NCI-H146 treated with DMSO at 0.1 percent for 48 hours (cell line): ENCODE results near the gene BLCAP.

Experiments used
- DNase-seq: peaks from one replicate; lab custom pipeline; 2025; ENCODE audit not compliant: unreplicated experiment; lab: John Stamatoyannopoulos, UW

BLCAP gene

GRCh38 chr20:37518059-37518458 is 9.6 kb downstream of the BLCAP start:
- no peak for DNase-seq

- DNase-seq = no peak
Measured at GRCh38 chr20:37516811-37517750, 10.6 kb downstream of the BLCAP start.

- DNase-seq = no peak
Measured at GRCh38 chr20:37515876-37516275, 11.8 kb downstream of the BLCAP start.

- no peak for DNase-seq
Measured at GRCh38 chr20:37513779-37514359, 13.8 kb downstream of the BLCAP start.

DNA sequence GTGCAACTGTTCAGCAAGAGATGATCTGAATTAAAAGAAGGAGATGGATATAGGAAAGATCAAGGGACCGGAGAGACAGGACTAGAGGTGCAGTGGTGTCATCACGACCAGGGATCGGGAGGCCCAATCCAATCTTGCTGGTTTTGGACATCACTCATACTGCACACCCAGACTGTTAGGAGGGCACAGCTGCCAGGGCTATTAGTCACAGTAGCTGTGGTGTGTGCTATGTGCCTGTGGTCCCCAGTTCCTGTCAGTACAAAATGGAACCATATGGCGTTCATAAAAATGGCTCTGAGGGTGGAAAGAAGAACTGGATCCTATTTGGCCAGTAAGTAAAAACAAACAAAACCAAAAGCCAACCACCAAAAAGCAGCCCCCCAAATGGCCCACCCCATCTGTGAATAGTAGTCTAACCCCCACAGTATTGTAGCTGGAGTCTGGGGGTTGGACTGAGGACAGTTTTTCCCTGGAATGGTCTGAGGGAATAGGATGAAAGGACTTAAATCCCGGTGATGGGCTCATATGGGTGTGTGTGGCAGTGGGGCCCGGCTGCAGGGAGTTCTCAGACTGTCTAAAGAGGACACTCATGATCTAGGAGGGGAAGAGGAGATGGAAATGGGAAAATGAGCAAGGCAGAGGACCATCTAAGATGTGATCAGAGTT is 15.9 kb downstream of the BLCAP start:
- DNase-seq = no peak

DNA sequence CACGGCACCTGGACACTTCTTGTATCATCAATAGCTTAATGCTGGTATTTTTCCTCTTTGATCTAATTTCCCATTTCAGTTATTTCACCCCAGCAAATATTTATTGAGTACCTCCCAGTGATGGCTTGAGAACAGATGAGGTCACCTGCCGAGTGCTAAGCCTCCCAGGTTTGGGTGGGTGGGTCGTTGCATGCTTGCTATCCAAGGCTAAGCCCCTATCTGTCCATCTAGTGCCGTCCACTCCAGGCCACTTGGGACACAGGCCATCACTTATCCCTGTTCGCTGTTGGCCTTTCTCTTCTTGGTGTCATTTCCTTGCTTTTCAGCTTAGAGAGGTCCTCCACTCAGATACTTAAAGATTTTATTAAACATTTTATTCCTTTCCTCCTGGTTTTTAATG is 17.4 kb downstream of the BLCAP start:
- no peak for DNase-seq

- DNase-seq = no peak
Measured at GRCh38 chr20:37506152-37506725, 21.4 kb downstream of the BLCAP start.

DNA sequence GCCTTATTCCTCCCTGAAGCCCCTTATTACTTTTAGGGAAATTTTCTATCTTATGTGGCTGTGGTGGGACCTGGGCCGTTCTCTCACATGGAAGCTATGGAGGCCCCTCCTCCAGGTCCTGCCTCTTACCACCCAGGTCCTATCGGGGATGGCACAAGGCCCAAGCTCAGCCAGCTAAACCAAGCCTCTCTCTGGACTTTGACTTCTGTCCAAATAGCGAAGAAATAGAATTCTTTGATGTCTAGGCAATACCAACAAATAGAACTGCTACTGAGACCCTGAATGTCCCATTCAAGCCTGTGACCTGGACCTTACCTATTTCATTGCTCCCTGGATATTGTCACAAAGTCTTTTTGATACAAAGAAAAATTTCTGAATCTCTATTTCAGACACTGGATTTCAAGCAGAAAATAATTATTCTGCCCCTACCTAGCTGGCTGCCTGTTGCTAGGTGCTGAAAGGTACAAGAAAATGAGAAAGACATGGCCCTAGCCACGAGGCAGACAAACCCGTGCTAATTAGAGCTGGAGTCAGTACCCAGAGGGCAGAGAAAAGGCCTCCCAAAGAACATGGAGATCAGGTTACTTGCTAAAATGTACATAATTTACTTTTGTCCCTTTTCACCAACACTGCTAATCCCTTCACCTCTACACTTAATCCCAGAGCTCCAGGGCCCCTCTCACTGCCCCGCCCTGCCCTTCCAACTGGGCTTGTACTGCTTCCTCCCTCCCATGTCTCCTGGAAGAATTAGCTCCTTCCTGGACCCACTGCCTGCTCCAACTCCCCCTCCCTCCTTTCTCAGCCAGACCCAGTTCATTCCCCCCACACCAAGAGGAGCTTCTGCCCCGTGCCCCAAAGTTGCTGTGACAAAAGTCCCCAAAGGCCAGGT is 22.2 kb downstream of the BLCAP start:
- DNase-seq = no peak

DNA sequence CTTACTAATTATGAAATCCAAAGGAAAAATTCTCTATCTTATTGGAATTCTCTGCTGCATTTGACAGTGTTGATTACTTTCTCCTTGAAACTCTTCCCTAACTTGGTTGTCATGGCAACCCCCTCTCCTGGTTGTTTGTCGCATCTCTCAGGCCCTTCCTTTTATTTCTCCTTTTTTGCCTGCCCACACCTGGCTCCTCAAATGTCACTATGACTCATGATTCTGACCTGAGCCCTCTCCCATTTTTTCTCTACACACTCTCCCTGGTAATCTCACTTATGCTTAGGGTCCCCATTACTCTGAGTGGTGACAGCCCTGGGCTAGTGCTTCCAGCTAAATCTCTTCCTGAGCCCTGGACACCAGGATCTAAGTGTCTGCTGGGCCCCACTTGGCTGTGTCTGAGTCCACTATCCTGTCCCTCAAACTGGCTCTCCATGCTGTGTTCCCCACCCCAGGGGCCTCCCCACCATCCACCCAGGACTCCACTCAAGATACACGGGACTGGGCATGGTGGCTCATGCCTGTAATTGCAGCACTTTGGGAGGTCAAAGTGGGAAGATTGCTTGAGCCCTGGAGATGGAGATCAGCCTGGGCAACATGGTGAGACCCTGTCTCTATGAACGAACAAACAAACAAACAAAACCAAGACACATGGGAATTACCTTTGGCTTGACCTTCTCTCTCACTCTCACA is 23.1 kb downstream of the BLCAP start:
- DNase-seq = no peak

GRCh38 chr20:37503256-37503927 is 24.3 kb downstream of the BLCAP start:
- no peak for DNase-seq

DNA sequence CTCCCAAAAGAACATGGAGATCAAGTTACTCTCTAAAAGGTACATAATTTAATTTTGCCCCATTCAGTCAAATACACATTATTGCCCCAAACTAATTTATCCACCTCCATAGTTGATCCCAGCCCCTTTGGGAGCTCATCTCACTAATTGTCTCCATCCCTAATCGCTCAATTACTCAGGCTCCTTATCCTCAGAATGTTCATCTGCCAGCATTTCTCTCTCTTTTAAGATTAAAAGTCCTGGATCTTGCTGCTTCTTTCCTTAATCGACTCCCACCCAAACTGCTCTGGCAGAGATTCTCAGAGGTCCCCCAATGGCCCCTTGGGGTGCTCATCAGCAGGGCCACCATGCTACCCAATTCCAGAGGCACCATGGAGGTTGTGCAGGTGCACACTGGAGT is 25.0 kb downstream of the BLCAP start:
- DNase-seq = no peak

GRCh38 chr20:37501940-37502339 is 25.7 kb downstream of the BLCAP start:
- DNase-seq = peak; percentile 39

DNA sequence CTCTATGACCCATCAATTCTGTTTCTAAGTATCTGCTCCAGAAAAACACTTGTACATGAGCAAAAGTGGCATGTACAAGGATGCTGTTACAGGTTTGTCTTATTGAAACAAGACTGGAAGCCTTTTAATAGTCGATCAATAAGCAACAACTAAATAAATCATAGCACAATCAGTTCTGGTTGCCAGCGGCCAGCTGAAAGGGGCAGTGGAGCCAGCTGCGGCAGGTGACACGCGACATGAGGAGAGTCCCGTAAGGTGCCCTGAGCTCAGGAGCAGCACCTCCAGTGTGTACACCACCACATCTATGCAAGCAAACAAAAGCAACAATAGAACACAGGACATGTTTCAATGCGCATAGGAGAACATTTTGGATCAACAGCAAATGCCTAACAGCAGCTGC is 27.4 kb downstream of the BLCAP start:
- peak; percentile 58 for DNase-seq

DNA sequence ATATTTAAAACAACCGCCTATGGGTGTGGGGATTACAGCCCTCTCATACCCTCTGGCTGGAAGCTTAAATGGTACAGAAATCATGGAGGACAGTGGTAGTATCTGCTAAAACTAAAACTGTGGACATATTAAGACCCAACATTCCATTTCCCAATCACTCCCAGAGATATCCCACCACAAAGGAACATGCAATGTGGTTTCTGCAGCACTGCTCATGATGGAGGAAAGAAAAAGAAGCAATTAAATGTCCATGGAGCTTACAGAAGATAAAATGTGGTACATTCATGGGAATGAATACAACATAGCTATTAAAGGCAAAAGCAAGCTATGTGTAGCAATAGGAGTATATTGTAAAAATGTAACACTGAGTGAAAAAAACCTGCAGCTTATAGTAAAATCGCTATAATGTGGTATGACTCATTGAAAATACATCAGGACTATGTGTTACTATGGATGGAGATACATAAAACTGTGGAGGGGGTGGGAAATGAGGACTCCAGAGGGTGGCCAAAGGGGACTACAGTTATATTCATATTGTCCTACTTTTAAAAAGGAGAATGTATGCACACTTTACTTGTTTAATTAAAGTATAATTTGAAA is 29.5 kb downstream of the BLCAP start:
- no peak for DNase-seq

DNA sequence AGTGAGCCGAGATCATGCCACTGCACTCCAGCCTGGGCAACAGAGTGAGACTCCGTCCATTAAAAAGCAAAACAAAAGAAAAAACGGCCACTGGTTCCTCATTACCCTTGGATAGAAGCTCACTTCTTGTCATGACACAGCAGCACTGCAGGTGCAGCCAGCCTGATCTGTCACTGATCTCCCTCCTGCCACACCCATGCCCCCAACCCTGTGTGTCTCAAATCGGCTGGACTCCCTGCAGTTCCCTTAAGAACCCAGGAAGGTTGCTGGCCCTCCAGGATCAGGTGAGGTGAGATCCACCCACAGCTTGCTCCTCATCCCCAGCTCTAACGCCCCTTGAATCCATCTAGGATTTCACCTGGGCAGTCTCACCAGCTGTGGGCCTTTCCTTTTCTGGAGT is 32.9 kb downstream of the BLCAP start:
- DNase-seq = no peak

DNA sequence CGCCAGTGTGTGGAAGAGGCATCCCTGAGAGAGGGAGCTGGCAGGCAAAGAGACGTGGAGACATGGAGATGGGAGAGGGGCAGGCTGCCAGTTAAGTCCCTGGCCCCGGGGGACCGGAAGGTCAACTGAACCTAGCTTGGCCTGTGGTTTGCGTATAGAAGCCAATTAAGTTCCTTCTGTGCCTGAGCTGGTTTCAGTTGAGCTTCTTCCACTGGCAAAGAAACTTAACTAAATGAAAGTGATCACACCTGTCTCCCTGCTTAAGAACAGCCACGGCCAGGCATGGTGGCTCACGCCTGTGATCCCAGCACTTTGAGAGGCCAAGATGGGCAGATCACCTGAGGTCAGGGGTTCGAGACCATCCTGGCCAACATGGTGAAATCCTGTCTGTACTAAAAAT is 33.4 kb downstream of the BLCAP start:
- DNase-seq = no peak

- no peak for DNase-seq
Measured at GRCh38 chr20:37492945-37493344, 34.7 kb downstream of the BLCAP start.

GRCh38 chr20:37492096-37492625 is 35.5 kb downstream of the BLCAP start:
- DNase-seq = no peak
